H1 (cell line): ENCODE measurements around the gene ZBTB8B. TPM values are rescaled to one million over a fixed set of nuclear protein-coding genes. Genes with fewer than 3 reads are reported as not detected.
A peak's percentile ranks its signal among the peaks of the same experiment; 100 is the strongest.

ENCODE experiments used
- CTCF ChIA-PET: fragments of 300-600 bp; sonication (Branson Sonifier 250); formaldehyde crosslinking; loops from one replicate; lab custom pipeline; 2021; ENCODE audit not compliant: partially characterized antibody; lab: Charles Lee
- POLR2A ChIA-PET: fragments of 300-600 bp; sonication (Branson Sonifier 250); formaldehyde crosslinking; loops from one replicate; lab custom pipeline; 2021; ENCODE audit warnings: inconsistent platforms; ENCODE audit not compliant: partially characterized antibody; lab: Charles Lee
- DNase-seq, 2 experiments: peaks; one replicate each; pipeline versions ENCODE4 v3.0.0 to v3.0.0-alpha.2; 2010 to 2022; ENCODE audit warnings: low spot score in 2 of 2, low read depth in 1 of 2, mixed read lengths in 1 of 2
- FAIRE-seq: peaks from 2 replicates; lab custom pipeline; 2011; peaks lifted over from hg19 to GRCh38; lab: Jason Lieb, UNC
- H2AFZ ChIP-seq: 2 replicates; pipeline ENCODE4 v1.8.1; 2012; ENCODE audit warnings: low read length, inconsistent platforms
- H2AK5ac ChIP-seq: 2 replicates; pipeline ENCODE4 v1.6.1; 2013; ENCODE audit warnings: low read depth, low read length
- H2BK120ac ChIP-seq: replicated peaks from 2 replicates; pipeline ENCODE3; 2013; ENCODE audit warnings: low read depth, low read length, inconsistent platforms
- H2BK12ac ChIP-seq: 2 replicates; pipeline ENCODE4 v1.6.1; 2013; ENCODE audit warnings: low read depth, low read length
- H2BK15ac ChIP-seq: 2 replicates; pipeline ENCODE4 v1.6.1; 2013; ENCODE audit warnings: low read length
- H2BK20ac ChIP-seq: 2 replicates; pipeline ENCODE4 v1.6.1; 2013; ENCODE audit warnings: low read length
- H2BK5ac ChIP-seq: 2 replicates; pipeline ENCODE4 v1.6.1; 2013; ENCODE audit warnings: low read depth, low read length
- H3K14ac ChIP-seq: 2 replicates; pipeline ENCODE4 v1.6.1; 2013; ENCODE audit warnings: inconsistent platforms; ENCODE audit not compliant: insufficient read length
- H3K18ac ChIP-seq: 2 replicates; pipeline ENCODE4 v1.6.1; 2013; ENCODE audit warnings: low read length; ENCODE audit errors: extremely low read depth
- H3K23ac ChIP-seq: 2 replicates; pipeline ENCODE4 v1.6.1; 2013; ENCODE audit warnings: inconsistent platforms; ENCODE audit not compliant: insufficient read length
- H3K23me2 ChIP-seq: 2 replicates; pipeline ENCODE4 v1.6.1; 2013; ENCODE audit warnings: low read depth, low read length
- H3K27ac ChIP-seq: 2 replicates; pipeline ENCODE4 v1.6.1; 2011; ENCODE audit warnings: low read depth, low read length, inconsistent platforms
- H3K27me3 ChIP-seq, 4 experiments: replicated peaks in 1 of 4; 1 replicate in 1 of 4; 2 replicates in 3 of 4; pipeline versions ENCODE4 v1.6.1 to v1.8.1; 2011 to 2013; ENCODE audit warnings: low read length in 3 of 4, mild to moderate bottlenecking in 3 of 4, inconsistent platforms in 2 of 4, mixed read lengths in 2 of 4, moderate library complexity in 1 of 4; ENCODE audit not compliant: control insufficient read depth in 3 of 4, insufficient read depth in 3 of 4; ENCODE audit errors: extremely low read depth in 1 of 4
- H3K36me3 ChIP-seq, 4 experiments: 2 replicates each; pipeline versions ENCODE4 v1.6.1 to v1.8.1; 2011 to 2013; ENCODE audit warnings: mild to moderate bottlenecking in 4 of 4, low read length in 3 of 4, moderate library complexity in 2 of 4, control low read depth in 1 of 4, inconsistent platforms in 1 of 4; ENCODE audit not compliant: insufficient read depth in 4 of 4, control insufficient read depth in 2 of 4
- H3K4ac ChIP-seq: replicated peaks from 2 replicates; pipeline ENCODE3; 2013; ENCODE audit warnings: low read length, low read depth, mixed read lengths, inconsistent platforms; ENCODE audit not compliant: insufficient read length
- H3K4me1 ChIP-seq, 4 experiments: replicated peaks in 1 of 4; 1 replicate in 1 of 4; 2 replicates in 3 of 4; pipeline versions ENCODE4 v1.6.1 to v1.8.1; 2011 to 2013; ENCODE audit warnings: low read length in 3 of 4, inconsistent platforms in 2 of 4, mixed read lengths in 1 of 4; ENCODE audit not compliant: insufficient read depth in 4 of 4, control insufficient read depth in 3 of 4
- H3K4me2 ChIP-seq, 2 experiments: 2 replicates each; pipeline versions ENCODE4 v1.6.1 to v1.8.1; 2011 to 2013; ENCODE audit warnings: low read depth in 2 of 2, low read length in 2 of 2, control low read depth in 1 of 2, inconsistent platforms in 1 of 2, mild to moderate bottlenecking in 1 of 2; ENCODE audit not compliant: insufficient read depth in 1 of 2
- H3K4me3 ChIP-seq, 4 experiments: fragments of 200-600, 300-600 bp in 1 of 4; sonication (generic), shearing (Covaris generic), sonication (Bioruptor Twin) in 1 of 4; 2 replicates each; pipeline versions ENCODE4 v1.5.1 to v1.8.1; 2011 to 2016; ENCODE audit warnings: low read length in 4 of 4, low read depth in 3 of 4, control low read depth in 2 of 4, inconsistent platforms in 2 of 4, mild to moderate bottlenecking in 2 of 4, mixed read lengths in 1 of 4, moderate library complexity in 1 of 4; ENCODE audit not compliant: insufficient read depth in 2 of 4; ENCODE audit errors: extremely low read depth in 1 of 4
- H3K56ac ChIP-seq: replicated peaks from 2 replicates; pipeline ENCODE3; 2013; ENCODE audit warnings: low read depth, mild to moderate bottlenecking, mixed read lengths, low read length, inconsistent platforms; ENCODE audit not compliant: insufficient read length
- H3K79me1 ChIP-seq: 2 replicates; pipeline ENCODE4 v1.6.1; 2013; ENCODE audit warnings: low read depth, low read length, control low read depth
- H3K79me2 ChIP-seq, 2 experiments: 2 replicates each; pipeline versions ENCODE4 v1.6.1 to v1.8.1; 2012 to 2013; ENCODE audit warnings: low read length in 2 of 2, mild to moderate bottlenecking in 2 of 2, inconsistent platforms in 1 of 2; ENCODE audit not compliant: insufficient read depth in 2 of 2, control insufficient read depth in 1 of 2
- H3K9ac ChIP-seq, 4 experiments: replicated peaks in 1 of 4; 1 replicate in 1 of 4; 2 replicates in 3 of 4; pipeline versions ENCODE4 v1.6.1 to v1.8.1; 2011 to 2013; ENCODE audit warnings: low read depth in 3 of 4, low read length in 3 of 4, control low read depth in 2 of 4, mild to moderate bottlenecking in 2 of 4, moderate library complexity in 2 of 4, inconsistent platforms in 1 of 4; ENCODE audit errors: extremely low read depth in 1 of 4
- H3K9me3 ChIP-seq, 2 experiments: 2 replicates each; pipeline versions ENCODE4 v1.6.1 to v1.8.1; 2012 to 2013; ENCODE audit warnings: mild to moderate bottlenecking in 2 of 2, moderate library complexity in 2 of 2, control low read depth in 1 of 2, inconsistent platforms in 1 of 2, low read depth in 1 of 2, low read length in 1 of 2, mixed read lengths in 1 of 2; ENCODE audit not compliant: insufficient read depth in 2 of 2
- H4K20me1 ChIP-seq, 2 experiments: replicated peaks in 1 of 2; 2 replicates each; pipeline versions ENCODE3 to v1.8.1; 2011 to 2013; ENCODE audit warnings: inconsistent platforms in 2 of 2, low read length in 2 of 2, mild to moderate bottlenecking in 1 of 2; ENCODE audit not compliant: insufficient read depth in 2 of 2, control insufficient read depth in 1 of 2
- H4K5ac ChIP-seq: 2 replicates; pipeline ENCODE4 v1.6.1; 2013; ENCODE audit warnings: low read length, low read depth, mixed read lengths, inconsistent platforms; ENCODE audit not compliant: insufficient read length
- H4K8ac ChIP-seq: 2 replicates; pipeline ENCODE4 v1.8.0; 2013; ENCODE audit warnings: mild to moderate bottlenecking, moderate library complexity, low read length, inconsistent platforms; ENCODE audit not compliant: insufficient read depth; ENCODE audit errors: extremely low read depth
- H4K91ac ChIP-seq: replicated peaks from 2 replicates; pipeline ENCODE3; 2013; ENCODE audit warnings: low read length, mixed read lengths, inconsistent platforms; ENCODE audit not compliant: insufficient read length
- CTCF ChIP-seq, 3 experiments: IDR thresholded peaks; 1 replicate in 2 of 3; 2 replicates in 1 of 3; pipeline versions ENCODE4 v1.5.1 to v1.6.1; 2011; ENCODE audit warnings: low read length in 3 of 3, mild to moderate bottlenecking in 3 of 3, inconsistent platforms in 2 of 3, low read depth in 1 of 3, moderate library complexity in 1 of 3; ENCODE audit not compliant: insufficient read depth in 1 of 3; ENCODE audit errors: control extremely low read depth in 1 of 3
- GABPA ChIP-seq: IDR thresholded peaks from 2 replicates; pipeline ENCODE4 v1.6.1; 2011; ENCODE audit warnings: mild to moderate bottlenecking, low read length, moderate library complexity, borderline replicate concordance; ENCODE audit not compliant: insufficient read depth
- KDM4A ChIP-seq: IDR thresholded peaks from one replicate; pipeline ENCODE4 v1.7.1; 2012; ENCODE audit warnings: low read depth, mild to moderate bottlenecking, moderate library complexity, low read length, inconsistent platforms; ENCODE audit not compliant: severe bottlenecking
- RAD21 ChIP-seq, 2 experiments: IDR thresholded peaks in 1 of 2; conservative IDR thresholded peaks in 1 of 2; 2 replicates each; pipeline ENCODE4 v1.6.1; 2011; ENCODE audit warnings: low read depth in 2 of 2, low read length in 2 of 2, improper control_type of control experiment in 1 of 2, inconsistent platforms in 1 of 2, mild to moderate bottlenecking in 1 of 2, moderate library complexity in 1 of 2
- SIRT6 ChIP-seq: IDR thresholded peaks from one replicate; pipeline ENCODE4 v1.7.1; 2012; ENCODE audit warnings: low read length, inconsistent platforms
- YY1 ChIP-seq: IDR thresholded peaks from 2 replicates; pipeline ENCODE4 v1.6.1; 2011; ENCODE audit warnings: low read depth, mild to moderate bottlenecking, low read length
- WGBS, 2 experiments: shearing (Covaris generic) in 1 of 2; methylation state at CpG; one replicate each; pipeline versions ENCODE4 v1.1.6 to v1.1.7; 2013 to 2015; ENCODE audit warnings: low lambda C conversion rate in 2 of 2, mixed read lengths in 2 of 2, inconsistent platforms in 1 of 2, low coverage in 1 of 2, missing lambda C conversion rate in 1 of 2; ENCODE audit not compliant: insufficient replicate concordance in 2 of 2, insufficient coverage in 1 of 2, insufficient read length in 1 of 2; ENCODE audit errors: extremely low coverage in 1 of 2, missing lambda C conversion rate in 1 of 2; 5-methylcytosine and 5-hydroxymethylcytosine counted together
- polyA plus RNA-seq, 7 experiments: library from polyadenylated mRNA; depleted of rRNA in 3 of 7; stranded (reverse) in 5 of 7; unstranded in 2 of 7; fragments of >200 nt in 5 of 7; fragments of 200-250 nt in 2 of 7; gene quantifications; 1 replicate in 5 of 7; 2 replicates in 1 of 7; 4 replicates in 1 of 7; pipeline versions ENCODE4 v1.2.1 to v1.2.3, GENCODE V29; 2011 to 2013; ENCODE audit warnings: missing spikeins in 2 of 7, mixed read lengths in 2 of 7
- total RNA-seq: library from RNA; stranded (reverse); fragmentation: NEBNext Ultra II Directional; extraction: Animal tissue kit (Norgen Biotek cat#: 25700); gene quantifications from 2 replicates; pipeline ENCODE4 v1.2.1, GENCODE V29; 2021

ZBTB8B gene
- total and polyA plus RNA-seq, 2 of the 8 experiments (the other 6 are each of a cell fraction or from before 2014, with no cell fraction given) = 1.3 to 3.7 TPM

GRCh38 chr1:32448773-32449456 is 16.0 kb upstream of the ZBTB8B start:
- no peaks in the 10 kb centered on the region for H3K79me1 ChIP-seq
- H3K27ac ChIP-seq = no peak overlapping the region
- peaks cover 0 to 6% (median 2%) of the 10 kb centered on the region in 4 experiments; a peak in 4 of 7 replicates for H3K4me1 ChIP-seq
- H4K8ac ChIP-seq = no peak overlapping the region
- H2BK5ac ChIP-seq = no peak overlapping the region
- H3K14ac ChIP-seq = no peak overlapping the region
- ChIA-PET CTCF (interaction anchor here (0.6 to 2.5 kb wide), 19 partner anchors 9 to 271 kb away, joined by 3 to 11 read pairs (median 4); partner anchors contain the start of gene ZBTB8B), POLR2A (interaction anchor here (1.0 to 1.9 kb wide), 4 partner anchors 15 to 202 kb away, joined by 3 to 5 read pairs (median 4); partner anchors contain the start of genes BSDC1 and RBBP4)
- H3K4me2 ChIP-seq = no peak overlapping the region
- peaks cover 0 to 6% (median 0%) of the 10 kb centered on the region in 4 experiments; a peak in 2 of 8 replicates for H3K36me3 ChIP-seq
- H2AK5ac ChIP-seq = 0 out of 2 replicates have a peak overlapping the region, but pooled peaks have one; percentile 34
- WGBS, 2 experiments = 85% methylated on average over 11 of the region's 12 CpGs; no CpG with 5 or more reads in 1 of the 2 experiments
- no peak overlapping the region for H4K5ac ChIP-seq
- no peak overlapping the region for H3K56ac ChIP-seq
- no peak for FAIRE-seq
- no peak overlapping the region for H3K23ac ChIP-seq
- H4K20me1 ChIP-seq = no peaks in the 10 kb centered on the region
- no peak overlapping the region for H3K4ac ChIP-seq
- no peak overlapping the region for H3K18ac ChIP-seq
- H4K91ac ChIP-seq = no peak overlapping the region
- H3K79me2 ChIP-seq = no peaks in the 10 kb centered on the region
- TF ChIP-seq SIRT6 (no peak), RAD21 (IDR thresholded peaks at IDR 0.05 in 1 of 2, conservative IDR thresholded peaks at IDR 0.05 in 1 of 2; ENCODE audit: low read depth in 2 of 2, low read length in 2 of 2) (peak; percentile 34 to 51; a peak in 3 of 4 replicates), KDM4A (no peak), GABPA (no peak), YY1 (peak; percentile 68), CTCF (IDR thresholded peaks at IDR 0.05; ENCODE audit: control extremely low read depth in 1 of 3, insufficient read depth in 1 of 3, low read depth in 1 of 3, low read length in 3 of 3) (peak; percentile 16 to 41 (median 35); a peak in 2 of 4 replicates)
- H3K4me3 ChIP-seq = no peak overlapping the region
- H3K27me3 ChIP-seq = no peaks in the 10 kb centered on the region
- H2BK120ac ChIP-seq = no peak overlapping the region
- 0 out of 2 replicates have a peak overlapping the region, but pooled peaks have one; percentile 48 for H2BK20ac ChIP-seq
- H2BK12ac ChIP-seq = no peak overlapping the region
- DNase-seq = peak in 1 of 2 experiments; percentile 78
- no peak overlapping the region for H3K9ac ChIP-seq
- H3K9me3 ChIP-seq = peaks cover 19 to 27% of the 10 kb centered on the region in 2 experiments
- H2BK15ac ChIP-seq = no peak overlapping the region
- H3K23me2 ChIP-seq = no peaks in the 10 kb centered on the region
- no peak overlapping the region for H2AFZ ChIP-seq
